IPS-15b (cell line): ENCODE measurements around the gene ROPN1L.
"Not testable (repeated sequence)": the region's sequence is repeated elsewhere in the genome, so short reads cannot be mapped to it uniquely, and the experiment has no call there.

ENCODE experiments used
- H3K27me3 ChIP-seq: one replicate; pipeline ENCODE4 v1.6.1; 2013; ENCODE audit warnings: low read length; ENCODE audit not compliant: control insufficient read depth, insufficient read depth
- H3K36me3 ChIP-seq: one replicate; pipeline ENCODE4 v1.6.1; 2013; ENCODE audit warnings: low read length; ENCODE audit not compliant: control insufficient read depth, insufficient read depth
- H3K4me1 ChIP-seq: one replicate; pipeline ENCODE4 v1.6.1; 2013; ENCODE audit warnings: mild to moderate bottlenecking, low read length; ENCODE audit not compliant: control insufficient read depth, insufficient read depth
- H3K4me3 ChIP-seq: one replicate; pipeline ENCODE4 v1.5.1; 2013; ENCODE audit warnings: low read depth, low read length
- H3K9ac ChIP-seq: one replicate; pipeline ENCODE4 v1.6.1; 2013; ENCODE audit warnings: low read depth, mild to moderate bottlenecking, low read length
- H3K9me3 ChIP-seq: one replicate; pipeline ENCODE4 v1.6.1; 2013; ENCODE audit warnings: mild to moderate bottlenecking, low read length; ENCODE audit not compliant: control insufficient read depth, insufficient read depth

The ROPN1L gene

DNA sequence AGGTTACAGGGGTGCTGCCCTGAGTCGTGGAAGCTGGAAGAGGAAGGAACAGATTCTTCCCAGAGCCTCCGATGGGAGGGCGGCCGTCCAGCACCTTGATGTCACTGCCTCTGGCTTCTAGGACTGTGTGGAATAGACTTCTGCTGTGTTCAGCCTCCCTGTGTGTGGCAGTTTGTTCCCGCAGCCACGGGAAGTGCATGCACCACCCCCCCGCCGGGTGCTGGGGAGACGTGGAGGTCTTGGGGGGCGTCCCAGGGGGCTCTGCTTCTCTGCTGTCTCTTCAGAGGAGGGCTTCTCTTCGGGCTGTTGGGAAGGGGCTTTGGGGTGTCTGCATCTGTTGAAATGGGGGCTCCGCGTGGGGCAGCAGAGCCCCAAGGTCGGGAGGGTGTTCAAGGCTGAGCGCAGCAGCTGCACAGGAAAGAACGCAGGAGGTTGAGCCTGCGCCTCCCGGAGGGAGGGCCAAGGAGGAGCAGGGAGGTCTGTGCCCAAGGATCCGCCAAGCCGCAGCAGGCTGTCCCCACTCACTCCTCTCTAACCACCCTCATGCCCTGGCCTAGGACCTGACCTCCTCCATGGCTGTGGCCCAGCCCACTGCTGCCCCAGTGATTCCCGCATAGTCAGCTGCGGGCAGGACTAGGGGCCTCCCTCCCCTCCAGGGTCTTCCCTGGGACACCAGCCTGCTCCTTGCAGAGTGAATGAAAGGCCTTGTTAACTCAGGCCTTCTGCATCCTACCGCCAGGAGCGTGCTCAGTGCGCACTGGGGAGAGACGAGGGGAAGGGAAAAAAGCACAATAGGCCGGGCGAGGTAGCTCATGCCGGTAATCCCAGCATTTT, 45.0 kb downstream of the ROPN1L start:
- Histone ChIP-seq H3K36me3 (no peaks in the 10 kb centered on the region), H3K4me1 (peaks cover 8% of the 10 kb centered on the region), H3K4me3 (no peak overlapping the region), H3K9me3 (no peaks in the 10 kb centered on the region), H3K9ac (no peak overlapping the region), H3K27me3 (peaks cover 7% of the 10 kb centered on the region)

DNA sequence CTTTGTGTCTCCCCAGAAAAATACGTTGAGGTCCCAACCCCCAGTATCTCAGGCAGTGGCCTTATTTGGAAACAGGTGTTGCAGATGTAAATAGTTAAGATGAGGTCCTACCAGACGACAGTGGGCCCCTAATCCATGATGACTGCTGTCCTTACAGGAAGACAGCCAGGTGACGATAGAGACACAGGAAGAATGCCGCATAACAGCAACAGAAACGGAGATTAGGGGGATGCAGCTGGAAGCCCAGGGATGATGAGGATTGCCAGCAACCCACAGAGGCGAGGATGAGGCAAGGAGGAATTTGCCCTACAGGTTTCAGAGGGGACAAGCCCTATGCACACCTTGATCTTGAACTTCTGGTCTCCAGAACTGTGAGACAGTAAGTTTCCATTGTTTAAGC, 46.5 kb downstream of the ROPN1L start:
- no peaks in the 10 kb centered on the region for H3K9me3 ChIP-seq

DNA sequence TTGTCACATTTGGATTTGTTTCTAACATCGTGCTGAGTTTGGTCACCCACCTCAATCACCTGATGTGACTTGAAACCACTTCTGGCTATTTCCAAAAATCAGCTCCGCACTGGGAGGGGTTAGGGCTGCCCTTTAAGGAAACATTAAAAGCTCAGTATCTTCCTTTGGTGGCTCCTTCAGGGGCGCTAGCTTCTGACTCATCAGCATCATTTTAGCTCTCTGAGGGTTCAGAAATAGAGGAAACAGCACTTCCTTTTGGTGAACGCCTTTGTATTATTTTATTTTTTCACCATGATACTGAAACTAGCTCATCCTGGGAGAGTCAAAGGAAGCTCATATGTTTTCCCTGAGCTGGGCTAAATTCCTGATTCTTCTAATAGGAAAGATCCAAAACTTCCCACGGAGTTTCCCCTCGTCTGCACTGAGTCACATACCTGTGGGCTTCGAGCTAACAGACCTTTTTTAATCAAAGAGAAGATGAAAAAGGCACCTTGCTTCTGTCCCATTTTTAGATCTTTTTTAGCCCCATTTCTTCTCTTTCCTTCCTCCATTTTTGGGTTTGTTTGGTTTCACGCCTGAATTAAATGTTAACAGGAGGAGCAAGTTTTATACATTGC, 48.2 kb downstream of the ROPN1L start:
- Histone ChIP-seq H3K9ac (no peak overlapping the region), H3K4me3 (no peak overlapping the region), H3K4me1 (peaks cover 6% of the 10 kb centered on the region), H3K9me3 (no peaks in the 10 kb centered on the region), H3K36me3 (no peaks in the 10 kb centered on the region), H3K27me3 (no peaks in the 10 kb centered on the region)

More for the DNA sequence above, 46.5 kb downstream of the ROPN1L start:
- peaks cover 6% of the 10 kb centered on the region for H3K4me1 ChIP-seq
- H3K4me3 ChIP-seq = no peak overlapping the region
- H3K27me3 ChIP-seq = peaks cover 5% of the 10 kb centered on the region
- H3K36me3 ChIP-seq = no peaks in the 10 kb centered on the region
- no peak overlapping the region for H3K9ac ChIP-seq

DNA sequence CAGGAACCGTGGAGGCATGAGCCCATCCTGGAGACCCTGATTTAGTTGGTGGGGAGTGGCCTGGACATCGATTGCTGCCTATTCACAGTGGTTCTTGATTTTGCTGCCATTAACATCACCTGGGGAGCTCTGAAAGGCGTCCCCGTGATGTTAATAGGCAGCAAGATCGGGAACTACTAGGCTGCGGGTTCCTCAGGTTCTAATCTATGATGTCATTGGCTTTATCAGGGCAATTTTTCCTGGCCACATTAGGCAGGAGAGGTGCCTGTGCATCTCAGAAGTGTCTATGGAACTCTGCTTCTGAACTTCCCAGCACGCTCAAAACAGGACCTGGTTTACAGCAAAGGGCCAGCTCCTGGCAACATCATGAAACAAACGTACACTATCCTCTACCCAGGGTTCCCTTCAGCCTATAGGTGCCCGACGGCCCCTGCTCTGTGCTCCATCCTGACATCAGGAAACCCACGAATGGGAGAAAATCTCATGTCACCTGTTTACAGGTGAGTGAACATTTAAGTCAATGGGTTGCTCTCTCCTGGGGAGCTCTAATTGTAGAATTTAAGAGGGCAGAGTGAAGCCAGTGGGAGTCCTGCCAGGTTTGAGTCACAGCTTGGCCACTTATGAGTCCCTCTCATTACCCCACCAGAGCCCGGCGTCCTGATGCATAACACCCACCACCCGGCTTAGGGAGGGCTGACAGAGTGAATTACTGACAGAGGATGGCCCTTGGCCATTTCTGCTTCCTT, 49.4 kb downstream of the ROPN1L start:
- Histone ChIP-seq H3K27me3 (no peaks in the 10 kb centered on the region), H3K4me3 (no peak overlapping the region), H3K9me3 (no peaks in the 10 kb centered on the region), H3K36me3 (no peaks in the 10 kb centered on the region), H3K4me1 (peaks cover 6% of the 10 kb centered on the region), H3K9ac (no peak overlapping the region)

DNA sequence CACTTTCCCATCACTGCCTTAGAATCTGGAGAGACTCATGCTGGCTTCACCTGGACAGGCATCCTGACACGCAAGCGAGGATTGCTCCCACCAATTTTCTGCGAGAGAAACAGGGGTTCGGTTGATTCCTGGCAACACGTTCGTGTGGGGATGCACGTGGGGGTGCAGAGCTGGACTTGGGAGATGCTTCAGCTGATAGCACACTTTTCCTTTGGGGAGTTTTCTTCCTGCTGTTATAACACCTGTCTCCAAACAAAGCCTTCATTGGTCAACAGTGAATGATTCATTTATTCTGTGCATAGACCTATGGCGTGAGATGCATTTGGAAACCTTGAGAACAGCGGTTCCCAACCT, 50.0 kb downstream of the ROPN1L start:
- H3K27me3 ChIP-seq = no peaks in the 10 kb centered on the region
- peaks cover 6% of the 10 kb centered on the region for H3K4me1 ChIP-seq
- no peaks in the 10 kb centered on the region for H3K36me3 ChIP-seq
- H3K9me3 ChIP-seq = no peaks in the 10 kb centered on the region
- no peak overlapping the region for H3K9ac ChIP-seq
- H3K4me3 ChIP-seq = no peak overlapping the region

DNA sequence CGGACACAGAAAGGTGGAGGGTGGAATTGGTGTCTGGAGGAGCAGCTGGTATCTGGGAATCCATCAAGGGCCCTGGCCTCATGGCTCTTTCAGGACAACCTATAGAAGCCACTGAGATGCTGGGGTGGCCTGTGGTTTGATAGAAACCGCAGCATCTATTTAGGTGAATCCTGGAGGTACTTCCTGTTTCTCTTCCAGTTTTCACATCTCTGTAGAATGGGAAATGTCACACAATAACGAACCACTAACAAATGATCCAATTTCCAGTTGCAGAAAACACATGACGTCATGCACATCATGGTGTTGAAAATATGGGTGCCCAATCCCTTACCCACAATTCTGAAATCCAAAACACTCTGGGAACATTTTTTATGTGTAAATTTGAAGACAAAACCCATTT, 52.2 kb downstream of the ROPN1L start:
- Histone ChIP-seq H3K9me3 (no peaks in the 10 kb centered on the region), H3K27me3 (no peaks in the 10 kb centered on the region), H3K4me1 (peaks cover 6% of the 10 kb centered on the region), H3K36me3 (no peaks in the 10 kb centered on the region), H3K9ac (no peak overlapping the region), H3K4me3 (no peak overlapping the region)

DNA sequence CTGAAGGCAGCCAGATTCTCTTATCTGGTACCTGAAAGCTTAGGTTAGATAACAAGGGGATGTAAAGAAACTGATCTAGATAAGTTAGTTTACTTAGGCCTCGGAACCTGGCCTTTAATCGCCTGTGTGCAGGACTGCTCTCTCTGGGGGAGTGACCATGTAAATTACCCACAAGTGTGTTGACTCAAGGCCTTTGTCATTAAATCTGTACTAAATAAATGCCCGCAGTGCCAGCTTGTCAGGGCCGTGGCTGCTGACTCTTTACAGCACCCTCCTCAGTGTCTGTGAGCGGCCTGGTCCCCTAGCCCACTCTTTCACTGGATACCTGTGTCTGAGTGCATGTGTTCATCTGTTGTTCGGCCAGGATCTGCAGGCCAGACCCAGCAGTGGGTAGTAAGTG, 52.8 kb downstream of the ROPN1L start:
- H3K4me1 ChIP-seq, H3K4me3 ChIP-seq, H3K9ac ChIP-seq, H3K27me3 ChIP-seq, H3K36me3 ChIP-seq, H3K9me3 ChIP-seq: not testable (repeated sequence)

DNA sequence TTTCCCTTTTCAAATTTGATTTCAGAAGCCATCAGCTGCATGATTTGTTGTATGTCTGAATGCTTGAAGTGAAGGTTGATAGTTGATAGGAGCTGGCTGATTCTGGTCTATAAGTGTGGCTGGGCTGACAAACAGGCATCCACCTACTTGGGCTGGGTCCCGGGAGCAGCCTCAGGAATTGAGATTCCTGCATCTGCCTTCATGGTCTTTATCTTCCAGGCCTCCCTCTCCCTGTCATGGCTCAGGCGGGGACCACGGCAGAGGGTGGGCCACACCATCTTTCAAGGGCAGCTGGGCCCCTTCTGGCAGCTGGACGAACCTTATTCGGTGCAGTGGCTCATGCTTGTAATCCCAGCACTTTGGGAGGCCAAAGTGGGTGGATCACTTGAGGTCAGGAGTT, 55.9 kb downstream of the ROPN1L start:
- no peaks in the 10 kb centered on the region for H3K27me3 ChIP-seq
- no peak overlapping the region for H3K4me3 ChIP-seq
- no peak overlapping the region for H3K9ac ChIP-seq
- no peaks in the 10 kb centered on the region for H3K4me1 ChIP-seq
- no peaks in the 10 kb centered on the region for H3K36me3 ChIP-seq
- no peaks in the 10 kb centered on the region for H3K9me3 ChIP-seq

DNA sequence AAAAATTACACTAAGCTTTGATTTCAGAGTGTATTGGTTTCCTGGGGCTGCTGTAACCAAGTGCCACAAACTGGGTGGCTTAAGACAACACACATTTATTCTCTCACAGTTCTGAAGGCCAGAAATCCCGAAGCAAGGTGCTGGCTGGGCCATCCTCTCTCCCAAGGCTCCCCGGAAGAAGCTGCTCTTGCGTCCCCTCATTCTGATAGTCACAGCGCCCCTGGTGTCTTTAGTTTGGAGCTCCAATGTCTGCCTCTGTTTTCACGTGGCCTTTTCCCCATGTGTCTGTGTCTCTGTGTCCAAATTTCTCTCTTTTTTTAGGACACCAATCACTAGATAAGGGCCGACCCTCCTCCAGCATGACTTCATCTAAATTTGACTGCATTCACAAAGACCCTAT, 56.7 kb downstream of the ROPN1L start:
- Histone ChIP-seq H3K9me3 (no peaks in the 10 kb centered on the region), H3K27me3 (no peaks in the 10 kb centered on the region), H3K4me3 (no peak overlapping the region), H3K9ac (no peak overlapping the region), H3K4me1 (no peaks in the 10 kb centered on the region), H3K36me3 (no peaks in the 10 kb centered on the region)

DNA sequence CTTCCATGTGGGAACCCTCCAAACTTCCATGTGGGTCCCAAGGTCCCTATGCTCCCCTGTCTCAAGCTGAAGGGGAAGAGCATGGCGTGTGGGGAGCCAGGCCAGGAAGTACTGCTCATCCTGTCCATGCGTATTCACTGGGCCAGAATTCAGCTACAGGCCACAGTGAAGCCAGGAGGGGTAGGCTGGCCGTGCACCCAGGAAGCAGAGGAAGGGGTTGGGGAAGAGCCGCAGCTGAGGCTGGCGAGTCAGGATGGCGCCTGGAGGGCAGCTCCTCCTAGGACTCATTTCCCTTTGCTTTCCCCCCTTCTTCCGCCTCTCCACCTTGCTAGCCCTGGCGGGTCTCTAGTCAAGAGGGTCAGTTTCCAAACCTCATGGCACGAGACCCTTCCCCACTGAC, 57.4 kb downstream of the ROPN1L start:
- H3K4me1 ChIP-seq = no peaks in the 10 kb centered on the region
- H3K4me3 ChIP-seq = no peak overlapping the region
- H3K9me3 ChIP-seq = no peaks in the 10 kb centered on the region
- no peaks in the 10 kb centered on the region for H3K27me3 ChIP-seq
- no peaks in the 10 kb centered on the region for H3K36me3 ChIP-seq
- H3K9ac ChIP-seq = no peak overlapping the region

DNA sequence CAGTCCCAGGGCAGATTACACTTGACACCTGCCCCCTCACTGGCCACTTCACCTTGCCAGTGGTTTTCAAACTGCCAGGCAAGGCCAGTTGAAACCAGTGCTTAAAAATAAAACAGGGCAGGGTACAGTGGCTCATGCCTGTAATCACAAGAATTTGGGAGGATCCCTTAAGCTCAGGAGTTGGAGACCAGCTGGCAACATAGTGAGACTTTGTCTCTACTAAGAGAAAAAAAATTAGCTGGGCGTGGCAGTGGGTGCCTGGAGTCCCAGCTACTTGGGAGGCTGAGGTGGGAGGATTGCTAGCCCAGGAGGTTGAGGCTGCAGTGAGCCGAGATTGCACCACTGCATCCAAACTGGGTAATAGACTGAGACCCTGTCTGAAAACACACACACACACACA, 58.1 kb downstream of the ROPN1L start:
- H3K27me3 ChIP-seq = no peaks in the 10 kb centered on the region
- H3K9ac ChIP-seq = no peak overlapping the region
- no peaks in the 10 kb centered on the region for H3K4me1 ChIP-seq
- H3K36me3 ChIP-seq = no peaks in the 10 kb centered on the region
- H3K4me3 ChIP-seq = no peak overlapping the region
- no peaks in the 10 kb centered on the region for H3K9me3 ChIP-seq

DNA sequence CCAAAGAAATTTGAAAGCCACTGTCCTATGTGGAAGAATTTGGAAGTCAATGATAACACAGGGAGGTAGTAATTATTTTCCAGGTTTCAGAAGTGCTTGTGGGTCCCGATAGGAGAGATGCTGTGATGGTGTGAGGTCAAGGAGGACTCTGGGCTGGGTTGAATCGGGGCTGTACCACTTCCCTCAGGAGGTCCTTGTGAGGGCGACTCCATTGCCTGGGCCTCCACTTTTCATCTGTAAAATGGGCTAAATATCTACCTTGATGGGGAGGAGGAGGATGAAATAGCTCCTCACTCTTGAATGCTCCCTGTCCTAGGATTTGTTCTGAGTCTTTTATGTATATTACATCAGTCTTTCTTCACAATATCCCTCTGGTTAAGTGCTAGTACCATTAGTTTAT, 59.0 kb downstream of the ROPN1L start:
- Histone ChIP-seq H3K36me3 (no peaks in the 10 kb centered on the region), H3K9ac (no peak overlapping the region), H3K4me3 (no peak overlapping the region), H3K27me3 (no peaks in the 10 kb centered on the region), H3K9me3 (no peaks in the 10 kb centered on the region), H3K4me1 (no peaks in the 10 kb centered on the region)
